GM20431 (cell line): Measurements from ENCODE around the gene CTRB2.

Source experiments
- in situ Hi-C: fragments of 300-500 bp; cut with MseI, MboI; formaldehyde crosslinking; loops from one replicate; pipeline ENCODE4 v1.15.0; 2020; ENCODE audit warnings: low sequenced_read_pairs; ENCODE audit not compliant: unreplicated experiment

CTRB2 gene

DNA sequence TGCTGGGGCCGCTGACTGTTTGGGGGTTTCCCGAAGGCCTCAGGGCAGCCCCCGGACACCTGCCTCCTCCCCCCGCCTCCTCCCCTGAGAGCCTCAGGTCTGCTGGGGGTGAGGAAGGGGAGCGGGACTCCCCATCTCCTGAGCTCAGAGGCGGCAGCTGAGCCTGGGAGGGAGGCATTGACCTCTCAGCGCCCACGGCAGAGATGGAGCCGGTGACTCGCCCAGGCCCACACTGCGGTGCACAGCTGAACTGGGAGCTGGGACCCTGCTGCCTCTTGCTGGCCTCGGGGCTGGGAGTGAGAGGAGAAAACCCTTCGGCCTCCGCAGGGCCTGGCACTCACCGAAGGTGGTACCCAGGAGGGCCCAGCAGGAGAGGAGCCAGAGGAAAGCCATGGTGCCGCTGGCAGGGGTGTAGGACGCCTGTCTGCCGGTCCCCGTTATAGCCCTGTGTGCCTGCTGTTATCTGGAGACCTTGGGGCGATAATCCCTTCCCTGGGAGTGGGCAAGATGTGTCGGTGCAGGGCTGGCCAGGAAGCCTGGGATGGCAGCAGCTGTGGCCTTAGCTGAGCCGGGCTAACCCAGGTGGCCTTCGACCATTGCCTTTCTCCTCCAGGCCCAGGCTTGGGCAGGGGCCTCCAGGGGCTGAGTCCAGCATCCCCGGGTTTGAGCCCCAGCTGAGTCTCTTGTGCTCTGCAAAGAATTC is at the start of gene CTRB2:
TSS of gene CTRB2 (minus strand) at position 413 of the 703 bp plus-strand sequence. CDS start at position 393, 20 bp downstream.
- in situ Hi-C loops, result loop anchor here (25.0 kb wide), 1 partner anchor 555 kb away; no protein-coding TSS in a partner anchor

DNA sequence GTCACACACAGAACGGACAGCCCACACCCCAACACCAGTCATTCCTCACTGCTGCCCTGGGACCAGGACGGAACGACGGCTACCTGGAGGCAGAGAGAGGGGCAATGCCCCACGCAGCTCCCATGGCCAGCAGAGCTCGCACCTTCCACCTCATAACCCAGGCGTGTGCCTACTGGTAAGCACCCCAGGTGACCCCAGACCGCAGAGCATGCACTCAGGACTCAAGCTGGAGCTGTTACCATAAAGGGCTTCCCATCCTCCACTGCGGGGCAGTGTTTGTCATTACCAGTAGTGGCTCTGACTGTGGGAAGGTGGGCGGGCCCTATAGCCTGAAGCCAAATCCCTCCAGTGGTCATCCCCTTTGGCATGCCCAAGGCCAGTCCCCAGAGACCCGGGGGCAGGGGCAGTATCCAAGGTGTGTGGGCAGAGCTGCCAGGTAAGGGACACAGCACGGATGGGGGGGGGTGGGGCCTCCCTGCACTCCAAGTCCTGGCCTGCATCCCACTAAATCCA is 49.2 kb upstream of the CTRB2 start:
- in situ Hi-C loops, result no loop called here

DNA sequence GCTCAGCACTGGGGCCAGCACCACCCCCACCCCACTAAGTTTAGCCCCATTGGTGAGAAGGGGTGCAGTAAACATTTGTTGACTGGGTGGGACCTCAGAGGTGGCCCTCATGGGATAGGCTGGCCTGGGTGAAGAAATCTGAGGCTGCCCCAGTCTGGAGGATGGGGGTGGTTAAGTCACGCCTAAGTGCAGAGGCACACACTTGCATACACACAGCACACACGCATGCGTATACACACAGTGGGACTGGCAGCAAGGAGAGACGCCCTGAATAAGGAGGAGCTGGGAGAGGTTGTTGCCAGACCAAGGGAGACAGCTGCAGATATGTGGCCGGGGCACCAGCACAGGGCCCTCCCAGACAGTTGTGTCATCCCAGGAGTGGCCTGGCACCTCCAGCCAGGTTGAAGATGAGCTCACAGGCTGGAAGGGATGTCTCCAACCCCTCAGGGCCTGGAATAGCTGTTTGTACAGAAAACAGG is 47.4 kb upstream of the CTRB2 start:
- in situ Hi-C loops, result no loop called here

DNA sequence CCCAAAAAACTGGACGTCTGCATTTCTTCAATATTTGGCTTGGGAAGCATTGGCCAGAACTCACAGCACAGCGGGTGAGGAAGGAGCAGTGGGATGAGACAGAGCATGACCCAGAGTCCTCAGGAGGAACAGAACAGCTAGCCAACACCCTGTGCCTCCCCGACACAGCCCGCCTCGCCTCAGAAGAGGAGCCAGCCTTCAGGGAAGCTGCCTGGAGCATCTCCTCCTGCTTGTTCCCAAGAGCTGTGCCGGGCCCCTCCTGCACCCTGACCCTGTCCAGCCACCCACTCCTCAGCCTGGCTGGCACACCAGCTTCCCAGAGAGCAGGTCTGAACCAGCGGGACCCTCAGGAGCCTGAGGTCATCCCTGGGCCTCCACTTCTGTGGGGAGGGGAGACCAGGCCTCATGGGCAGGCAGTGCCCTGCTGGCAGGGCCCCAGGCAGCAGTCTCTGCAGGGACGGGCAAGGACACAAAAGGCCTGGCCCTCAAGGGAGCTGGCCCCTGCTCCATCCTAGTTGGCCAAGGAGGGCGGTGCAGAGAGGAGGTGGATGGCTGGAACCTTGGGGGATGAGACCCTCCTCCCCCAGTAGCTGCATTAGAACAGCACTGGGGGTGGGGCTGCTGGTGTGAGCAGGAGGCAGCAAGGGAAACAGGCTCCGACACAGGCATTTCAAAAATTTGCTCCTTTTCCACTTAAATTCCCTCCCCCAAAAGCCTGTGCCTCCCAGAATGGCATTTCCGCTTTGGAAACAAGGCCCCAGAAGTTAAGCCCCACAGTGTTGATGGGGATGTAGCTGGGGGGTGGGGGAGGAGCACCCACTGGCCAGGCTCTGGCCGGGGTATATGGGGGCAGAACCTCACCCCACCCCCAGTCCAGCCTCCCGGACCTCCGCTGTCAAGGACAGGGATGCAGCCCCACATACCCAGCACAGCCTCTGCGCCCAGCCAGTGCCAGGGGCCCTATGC is 46.3 kb upstream of the CTRB2 start:
- in situ Hi-C loops, result no loop called here

DNA sequence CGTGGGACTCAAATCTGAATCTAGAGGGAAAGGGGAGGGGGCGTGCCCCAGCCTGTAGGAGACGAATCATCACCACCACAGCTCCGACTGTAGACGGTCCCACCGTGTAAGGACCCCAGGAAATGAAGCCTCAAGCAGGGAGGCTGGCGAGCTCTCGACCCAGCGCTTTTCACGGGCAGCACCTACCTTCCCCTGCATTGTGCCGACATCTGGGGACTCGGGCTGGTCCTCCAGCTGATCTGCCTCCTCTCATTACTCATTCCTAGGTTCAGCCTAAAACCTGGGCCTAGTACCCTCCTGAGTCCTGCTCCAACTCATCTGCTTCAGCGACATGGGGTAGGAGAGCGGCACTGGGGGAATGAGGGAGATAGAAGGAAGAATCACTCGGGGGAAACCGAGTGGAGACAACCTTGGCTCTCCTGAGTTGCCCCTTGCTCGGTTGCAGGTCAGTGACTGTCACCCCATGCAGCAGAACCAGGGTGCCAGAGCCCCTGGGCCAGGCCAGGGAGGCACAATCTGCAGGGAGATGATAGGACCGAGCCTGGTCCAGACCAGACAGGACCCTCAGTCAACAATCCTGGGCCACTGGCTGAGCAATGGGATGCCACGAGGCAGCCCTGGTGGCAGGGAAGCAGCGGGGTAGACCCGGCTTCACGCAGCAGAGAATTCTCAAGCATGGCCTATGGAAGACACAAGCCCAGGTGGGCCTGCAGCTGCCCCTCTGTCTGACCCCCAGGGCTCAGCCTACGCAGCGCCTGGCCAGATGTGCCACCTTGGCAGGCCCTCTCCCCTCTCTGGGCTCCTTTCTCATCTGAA is 45.3 kb upstream of the CTRB2 start:
- in situ Hi-C loops, result no loop called here

DNA sequence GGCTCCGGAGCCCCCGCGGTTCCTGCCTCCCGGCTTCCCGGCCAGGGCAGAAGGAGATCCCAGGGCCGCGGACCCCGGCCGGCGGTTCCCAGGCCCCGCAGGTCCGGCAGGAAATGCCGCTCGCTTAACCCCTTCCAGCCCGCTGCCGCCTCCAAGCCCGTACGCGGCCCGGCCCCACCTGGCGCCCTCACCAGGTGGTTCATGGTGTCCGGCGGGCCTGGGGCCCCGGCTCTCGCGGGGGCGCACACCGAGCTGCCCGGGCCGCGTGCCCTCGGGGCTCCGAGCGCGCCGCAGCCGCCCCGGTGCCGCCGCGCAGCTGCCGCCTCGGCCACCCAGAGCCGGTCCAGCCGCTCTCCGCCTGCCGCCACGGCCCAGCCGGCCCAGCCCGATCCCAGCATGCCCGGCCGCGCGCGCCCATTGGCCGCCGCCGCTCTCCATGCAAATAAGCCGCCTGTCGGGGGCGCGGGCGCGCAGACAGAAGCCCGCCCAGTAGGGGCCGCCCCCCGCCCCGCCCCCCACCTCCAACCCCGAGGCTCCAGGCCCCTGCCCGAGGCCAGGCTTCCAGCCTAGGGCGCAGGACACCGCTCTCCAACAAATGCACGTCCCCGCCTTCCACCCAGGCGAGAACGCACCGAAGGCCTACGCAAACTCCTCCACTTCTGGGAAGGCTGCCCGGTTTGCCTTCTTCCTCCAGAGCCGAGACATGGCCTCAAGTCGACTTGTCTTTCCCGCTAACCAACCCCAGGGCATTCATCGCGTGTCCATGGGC is 44.5 kb upstream of the CTRB2 start, which contains the start of gene BCAR1:
TSS of gene BCAR1 (minus strand) at position 345 of the 769 bp plus-strand sequence. CDS start at position 203, 142 bp downstream.
- in situ Hi-C loops, result no loop called here

DNA sequence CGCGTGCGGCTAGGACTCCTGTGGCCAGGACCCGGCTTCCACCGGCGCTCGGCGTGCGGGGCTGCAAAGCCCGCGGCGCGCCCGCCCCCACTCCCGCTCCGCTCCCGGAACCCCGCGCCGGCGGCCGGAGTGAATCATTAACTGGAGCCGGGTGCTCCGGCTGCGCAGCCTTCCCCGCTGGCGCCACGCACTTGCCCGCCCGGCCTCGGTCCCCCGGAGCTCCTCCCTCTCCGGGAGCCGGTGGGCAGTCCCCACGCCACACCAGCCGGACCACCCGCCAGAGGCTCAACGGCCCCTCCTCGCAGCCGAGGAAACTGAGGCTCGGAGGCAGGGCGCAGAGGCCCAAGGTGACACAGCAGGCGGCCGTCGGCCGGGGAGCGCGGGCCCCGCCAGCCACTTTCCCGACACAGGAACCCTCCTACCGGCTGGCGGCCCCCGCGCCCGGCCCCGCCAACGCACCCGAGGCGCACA is 43.9 kb upstream of the CTRB2 start:
- in situ Hi-C loops, result no loop called here

DNA sequence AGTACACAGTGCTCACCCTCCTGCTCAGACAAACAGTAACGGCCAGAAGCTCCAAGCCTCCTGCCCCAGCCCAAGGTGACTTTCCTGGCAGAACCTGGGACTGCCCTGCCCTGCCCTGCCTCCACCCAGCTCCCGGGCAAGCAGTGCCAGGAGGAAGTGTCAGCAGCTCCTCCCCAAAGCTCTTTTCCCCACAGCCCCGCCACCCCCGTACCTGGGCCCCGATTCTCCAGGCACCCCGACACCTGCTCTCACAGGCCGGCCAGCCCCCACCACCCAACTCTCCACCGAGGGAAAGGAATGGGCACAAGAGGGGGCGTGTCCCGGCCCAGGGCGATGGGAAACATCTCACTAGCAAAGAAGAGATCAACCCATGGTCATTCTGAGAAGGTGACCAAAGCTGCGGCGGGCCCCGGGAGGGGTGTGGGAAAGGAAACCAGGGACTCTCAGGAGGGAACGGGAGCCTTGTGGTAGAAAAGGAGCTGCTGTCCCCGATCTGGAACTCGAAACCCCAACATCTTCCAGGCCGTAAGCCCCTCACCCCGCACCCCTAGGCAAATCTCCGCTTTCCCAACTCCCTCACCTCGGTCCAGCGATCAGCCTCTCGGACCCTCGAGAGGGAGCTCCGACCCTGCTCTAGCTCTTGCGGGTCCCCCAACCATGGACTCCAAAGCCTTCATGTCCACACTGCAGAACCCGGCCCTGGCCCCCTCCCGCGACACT is 43.3 kb upstream of the CTRB2 start:
- in situ Hi-C loops, result no loop called here

DNA sequence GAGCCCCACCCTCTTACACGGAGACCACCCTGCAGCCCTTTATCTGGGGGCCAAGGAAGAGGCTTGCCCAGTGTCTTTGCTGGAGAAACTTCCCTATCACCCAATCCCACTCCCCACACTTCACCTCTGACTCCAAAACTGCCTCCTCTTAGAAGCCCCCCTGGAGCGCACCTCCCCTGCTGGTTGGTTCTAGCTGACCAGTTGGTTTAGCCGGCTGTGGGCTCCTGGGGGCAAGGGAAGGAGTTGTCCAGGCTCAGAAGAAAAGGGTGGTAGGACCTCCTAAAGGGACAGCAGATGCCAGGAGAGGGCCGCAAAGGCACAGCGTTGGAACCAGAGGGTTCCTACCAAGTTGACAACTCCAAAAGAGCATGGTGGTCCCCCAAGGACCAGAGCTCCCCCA is 42.5 kb upstream of the CTRB2 start:
- in situ Hi-C loops, result loop anchor here (10.0 kb wide), 1 partner anchor 135 kb away; no protein-coding TSS in a partner anchor

DNA sequence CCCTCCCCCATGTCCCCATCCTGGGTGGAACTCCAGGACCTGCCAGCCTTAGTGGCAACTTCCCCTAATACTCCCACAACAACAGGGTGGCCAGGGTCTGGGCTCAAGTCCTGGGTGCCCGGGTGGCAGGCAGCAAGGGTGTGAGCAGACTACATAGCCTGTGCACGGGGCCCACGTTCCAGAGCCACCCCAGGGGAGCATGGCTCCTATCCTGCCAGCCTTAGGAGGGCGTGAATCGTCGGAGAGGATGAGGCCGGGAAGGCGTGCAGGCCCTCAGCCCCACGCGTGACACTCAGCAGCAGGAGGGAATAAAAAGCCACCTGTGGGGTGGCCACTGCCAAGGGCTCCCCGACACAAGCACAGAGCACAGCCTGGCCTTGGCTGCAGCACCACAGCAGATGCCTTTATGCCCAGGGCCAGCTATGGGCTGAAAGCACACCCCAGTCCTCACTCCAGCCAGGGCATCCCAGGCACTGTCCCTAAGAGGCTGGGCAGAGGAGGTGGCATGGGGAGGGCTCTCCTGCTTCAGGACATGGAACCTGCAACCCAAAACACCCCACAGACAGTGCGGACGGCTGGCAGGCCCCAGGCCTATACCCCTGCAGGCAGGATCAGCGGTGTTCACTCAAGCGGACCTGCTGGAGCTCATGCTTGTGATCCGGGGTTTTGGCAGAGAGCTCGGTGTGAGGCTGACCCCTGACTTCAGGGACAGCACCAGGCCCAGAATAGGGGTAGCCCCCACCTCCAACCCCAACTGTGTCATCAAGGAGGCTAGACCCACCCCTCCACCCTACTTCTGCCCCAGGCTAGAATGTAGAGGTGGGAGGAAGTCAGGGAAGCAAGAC is 41.8 kb upstream of the CTRB2 start:
- in situ Hi-C loops, result loop anchor here (10.0 kb wide), 1 partner anchor 136 kb away; no protein-coding TSS in a partner anchor

DNA sequence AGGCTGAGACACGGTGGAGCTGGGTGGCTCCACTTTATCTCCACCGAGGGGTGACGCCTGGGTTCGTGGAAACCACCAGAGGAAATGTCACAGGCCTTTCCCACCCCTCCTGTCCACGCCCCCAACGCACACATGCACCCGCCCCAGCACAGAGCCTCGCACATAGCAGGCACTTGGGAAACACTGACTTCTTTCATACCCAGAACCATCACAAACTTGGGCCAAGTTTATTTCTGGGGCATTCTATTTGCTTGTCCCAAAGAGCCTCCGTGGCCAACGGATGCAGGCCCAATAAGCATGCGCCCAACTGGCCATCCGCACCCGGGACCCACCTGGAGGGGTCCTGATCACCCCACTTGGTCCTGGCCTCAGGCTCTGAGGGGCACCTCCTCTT is 41.2 kb upstream of the CTRB2 start:
- in situ Hi-C loops, result loop anchor here (10.0 kb wide), 1 partner anchor 137 kb away; no protein-coding TSS in a partner anchor

DNA sequence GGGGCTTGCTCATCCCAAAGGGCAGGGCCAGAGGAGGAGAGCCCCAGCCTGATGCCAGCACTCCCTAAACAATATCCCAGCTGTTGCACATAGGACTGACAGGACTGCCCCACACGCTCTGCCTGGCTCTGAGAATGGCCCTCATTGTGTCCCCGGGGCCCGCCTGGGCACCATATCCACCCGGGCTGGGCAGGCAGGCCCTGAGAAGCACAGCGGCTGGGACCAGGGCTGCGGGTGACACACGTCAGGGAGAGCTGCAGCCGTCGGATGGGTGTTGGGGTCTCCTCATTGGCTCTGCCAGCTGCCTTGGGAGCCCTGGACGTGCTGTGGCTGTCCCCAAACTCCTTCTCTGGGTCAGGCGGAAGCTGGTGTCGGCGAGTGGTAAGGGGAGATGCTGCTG is 40.3 kb upstream of the CTRB2 start:
- in situ Hi-C loops, result loop anchor here (10.0 kb wide), 1 partner anchor 138 kb away; no protein-coding TSS in a partner anchor

DNA sequence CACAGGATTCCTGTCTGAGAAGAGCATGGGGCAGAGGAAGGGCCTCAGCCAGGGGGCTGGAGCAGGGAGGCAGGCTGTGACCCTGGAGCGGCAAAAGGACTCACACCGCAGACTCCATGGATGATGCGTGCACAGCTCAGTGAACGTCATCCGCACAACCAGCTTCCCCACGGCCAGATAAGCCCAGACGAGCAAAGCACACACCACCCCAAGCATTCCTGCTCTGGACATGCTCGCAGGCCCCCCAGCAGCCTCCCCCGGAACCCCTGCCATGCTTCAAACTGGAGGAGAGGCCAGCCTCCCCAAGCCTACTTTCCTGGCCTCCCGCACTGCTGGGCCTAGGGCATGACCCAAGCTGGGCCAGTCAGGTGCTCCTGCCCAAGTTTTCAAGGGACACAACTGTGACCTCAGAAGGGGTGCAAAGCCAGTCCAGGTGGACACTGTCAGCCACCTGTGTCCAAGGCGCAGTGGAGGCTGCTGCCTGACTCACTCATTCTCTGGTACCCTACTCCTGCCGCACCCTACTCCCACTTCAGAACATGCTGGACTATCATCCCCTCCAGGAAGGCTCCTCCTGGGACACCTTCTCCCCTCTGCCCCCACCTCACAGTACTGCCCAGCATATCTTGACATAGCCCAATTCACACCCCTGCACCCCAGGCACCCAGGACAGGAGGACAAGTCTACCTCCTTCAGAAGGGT is 39.7 kb upstream of the CTRB2 start:
- in situ Hi-C loops, result loop anchor here (10.0 kb wide), 1 partner anchor 138 kb away; no protein-coding TSS in a partner anchor

DNA sequence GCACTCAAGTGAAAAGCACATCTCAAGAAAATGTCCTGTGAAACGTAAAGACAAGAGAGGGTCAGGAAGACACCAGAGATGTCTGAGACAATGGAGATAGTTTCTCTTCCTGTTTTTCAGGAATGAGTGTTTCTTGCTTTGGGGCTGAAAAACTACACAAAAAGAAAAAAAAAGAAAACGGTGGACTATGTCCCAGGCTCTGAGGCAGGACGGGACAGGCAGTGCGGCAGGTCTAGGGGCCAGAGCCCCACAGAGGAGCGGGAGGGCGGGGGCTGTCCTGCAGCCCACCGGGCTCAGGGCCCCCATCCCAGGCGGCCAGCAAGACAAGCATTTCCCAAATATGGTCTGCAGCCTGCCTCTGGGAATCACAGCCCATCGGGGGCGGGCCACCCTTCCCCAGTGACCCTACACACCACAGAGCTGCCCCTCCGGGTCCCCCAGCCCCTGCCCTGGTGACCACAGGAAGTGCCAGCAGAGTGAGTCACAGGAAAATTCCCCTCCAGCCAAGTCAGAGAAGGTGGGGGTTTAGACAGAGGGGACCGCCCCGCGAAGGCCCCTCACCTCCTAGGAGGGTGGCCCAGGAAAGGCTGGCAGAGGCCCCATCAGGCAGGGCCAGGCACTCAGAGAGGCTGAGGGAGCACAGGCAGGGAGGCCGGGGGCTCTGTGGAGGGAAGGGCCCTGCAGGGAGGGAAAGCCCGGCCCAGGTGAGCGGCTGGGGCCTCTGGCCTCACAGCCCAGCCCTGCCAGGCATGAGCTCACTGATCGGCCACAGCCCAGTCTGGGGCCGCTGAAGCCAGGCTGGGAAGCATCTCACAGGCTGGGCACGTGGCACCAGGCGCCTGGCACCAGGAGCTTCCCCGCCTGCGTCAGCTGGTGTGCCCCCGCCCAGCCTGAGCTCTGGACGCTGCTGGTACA is 38.1 kb upstream of the CTRB2 start:
- in situ Hi-C loops, result loop anchor here (10.0 kb wide), 1 partner anchor 140 kb away; no protein-coding TSS in a partner anchor

DNA sequence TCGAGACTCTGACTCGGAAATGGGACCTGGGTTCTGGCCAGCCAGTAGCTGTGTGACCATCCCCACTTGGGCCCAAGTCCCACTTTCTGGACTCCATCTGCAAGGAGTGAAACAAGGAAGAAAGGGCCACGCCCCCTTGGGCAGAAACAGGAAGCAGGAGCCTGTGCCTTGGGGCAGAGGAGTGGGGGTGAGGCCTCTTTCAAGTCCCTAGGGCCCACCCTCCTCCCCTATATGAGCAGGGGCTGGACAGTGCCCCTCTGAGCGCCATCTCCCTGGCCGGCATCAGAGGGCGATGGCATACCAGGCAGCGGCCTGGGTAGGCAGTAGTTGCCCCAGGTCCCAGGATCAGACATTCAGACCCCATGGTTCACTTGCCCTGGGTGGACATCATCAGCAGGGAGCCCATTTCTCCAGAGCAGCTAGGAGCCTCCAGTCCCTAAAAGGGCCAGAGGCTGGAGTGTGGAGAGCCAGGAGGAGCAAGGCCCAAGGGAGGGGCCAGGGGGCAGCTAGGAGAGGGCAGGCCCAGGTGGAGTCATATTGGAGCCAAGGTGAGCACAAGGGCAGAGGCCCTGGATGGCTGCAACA is 37.4 kb upstream of the CTRB2 start:
- in situ Hi-C loops, result loop anchor here (10.0 kb wide), 1 partner anchor 140 kb away; no protein-coding TSS in a partner anchor
